OCI-LY1 (cell line): ENCODE data around the gene ZNF14.

ENCODE experiments used
- H2AFZ ChIP-seq: fragments of 200-600 bp; sonication (generic), shearing (Covaris generic); 2 replicates; pipeline ENCODE4 v1.6.0; 2014; ENCODE audit warnings: antibody characterized with exemption, mild to moderate bottlenecking, low read length
- H3F3A ChIP-seq: fragments of 200-600 bp; sonication (generic), shearing (Covaris generic); 2 replicates; pipeline ENCODE4 v1.6.0; 2014; ENCODE audit warnings: mild to moderate bottlenecking, antibody characterized with exemption, low read length, moderate library complexity; ENCODE audit not compliant: insufficient read depth
- H3K27ac ChIP-seq: fragments of 200-600 bp; sonication (generic); 2 replicates; pipeline ENCODE4 v1.5.1; 2014; ENCODE audit warnings: low read length, mixed run types, mild to moderate bottlenecking, low read depth; ENCODE audit not compliant: poor library complexity, severe bottlenecking
- H3K27me3 ChIP-seq: fragments of 200-600 bp; sonication (generic); 2 replicates; pipeline ENCODE4 v1.6.0; 2014; ENCODE audit warnings: antibody characterized with exemption, mild to moderate bottlenecking, low read length, moderate library complexity; ENCODE audit not compliant: insufficient read depth
- H3K36me3 ChIP-seq: fragments of 200-600 bp; sonication (generic); 2 replicates; pipeline ENCODE4 v1.6.1; 2014; ENCODE audit warnings: mild to moderate bottlenecking, antibody characterized with exemption, low read length, moderate library complexity, mixed read lengths; ENCODE audit not compliant: insufficient read depth
- H3K4me1 ChIP-seq: fragments of 200-600 bp; sonication (generic); 2 replicates; pipeline ENCODE4 v1.5.1; 2014; ENCODE audit warnings: mild to moderate bottlenecking, low read length, moderate library complexity; ENCODE audit not compliant: insufficient read depth, severe bottlenecking
- H3K4me2 ChIP-seq: fragments of 200-600 bp; sonication (generic), shearing (Covaris generic); 2 replicates; pipeline ENCODE4 v1.6.1; 2014; ENCODE audit warnings: low read length
- H3K4me3 ChIP-seq: fragments of 200-600 bp; sonication (generic); 2 replicates; pipeline ENCODE4 v1.5.1; 2014; ENCODE audit warnings: low read length, low read depth, mild to moderate bottlenecking, mixed read lengths; ENCODE audit not compliant: poor library complexity, severe bottlenecking
- H3K79me2 ChIP-seq: fragments of 200-600 bp; shearing (Covaris generic); 2 replicates; pipeline ENCODE4 v1.6.1; 2016; ENCODE audit warnings: mixed run types, low read length, mixed read lengths; ENCODE audit not compliant: insufficient read depth
- H3K9ac ChIP-seq: fragments of 200-600 bp; sonication (generic), shearing (Covaris generic); 2 replicates; pipeline ENCODE4 v1.6.1; 2014; ENCODE audit warnings: mild to moderate bottlenecking, low read length, mixed read lengths
- H3K9me2 ChIP-seq: fragments of 200-600 bp; sonication (generic), shearing (Covaris generic); 2 replicates; pipeline ENCODE4 v1.6.1; 2014; ENCODE audit warnings: low read depth, mild to moderate bottlenecking, low read length, mixed read lengths
- H3K9me3 ChIP-seq: fragments of 200-600 bp; shearing (Covaris generic); 2 replicates; pipeline ENCODE4 v1.6.1; 2014; ENCODE audit warnings: low read length, mixed read lengths
- H4K20me1 ChIP-seq: fragments of 200-600 bp; sonication (generic), shearing (Covaris generic); 2 replicates; pipeline ENCODE4 v1.6.0; 2016; ENCODE audit warnings: mild to moderate bottlenecking, low read length; ENCODE audit not compliant: insufficient read depth
- CTCF ChIP-seq: fragments of 200-600 bp; sonication (generic), shearing (Covaris generic); IDR thresholded peaks from 2 replicates; pipeline ENCODE4 v1.5.1; 2017; ENCODE audit warnings: mild to moderate bottlenecking, antibody characterized with exemption, low read length, moderate library complexity, mixed read lengths
- EZH2 ChIP-seq: fragments of 200-600 bp; sonication (generic), shearing (Covaris generic); IDR thresholded peaks from 2 replicates; pipeline ENCODE4 v1.8.0; 2017; ENCODE audit warnings: borderline replicate concordance, mixed run types, mild to moderate bottlenecking, antibody characterized with exemption, low read length, moderate library complexity, mixed read lengths

ZNF14 gene

GRCh38 chr19:19752760-19753403, 20.0 kb upstream of the ZNF14 start:
- no peaks in the 10 kb centered on the region; the same call in 1 of the 2 replicates for H3K27me3 ChIP-seq
- no peak overlapping the region for H3K9ac ChIP-seq
- H3K9me3 ChIP-seq = no peaks in the 10 kb centered on the region
- no peaks in the 10 kb centered on the region for H3K4me1 ChIP-seq
- no peaks in the 10 kb centered on the region for H3K9me2 ChIP-seq
- H3K79me2 ChIP-seq = no peaks in the 10 kb centered on the region
- H3K4me2 ChIP-seq = no peak overlapping the region
- no peak overlapping the region for H2AFZ ChIP-seq
- no peaks in the 10 kb centered on the region for H3K36me3 ChIP-seq
- no peak overlapping the region for H3K27ac ChIP-seq
- no peak overlapping the region for H3K4me3 ChIP-seq
- H4K20me1 ChIP-seq = no peaks in the 10 kb centered on the region
- no peaks in the 10 kb centered on the region for H3F3A ChIP-seq
- TF ChIP-seq CTCF = no peak
- no peak for TF ChIP-seq EZH2

GRCh38 chr19:19751846-19752245, 18.9 kb upstream of the ZNF14 start:
- Histone ChIP-seq H3F3A (no peaks in the 10 kb centered on the region), H3K27me3 (no peaks in the 10 kb centered on the region; the same call in 1 of the 2 replicates), H3K36me3 (no peaks in the 10 kb centered on the region), H3K4me3 (no peak overlapping the region), H3K27ac (no peak overlapping the region), H3K4me1 (no peaks in the 10 kb centered on the region), H3K79me2 (no peaks in the 10 kb centered on the region), H4K20me1 (no peaks in the 10 kb centered on the region), H3K9ac (no peak overlapping the region), H3K4me2 (no peak overlapping the region), H2AFZ (no peak overlapping the region), H3K9me2 (no peaks in the 10 kb centered on the region), H3K9me3 (no peaks in the 10 kb centered on the region)
- no peak for TF ChIP-seq EZH2
- TF ChIP-seq CTCF = no peak

- Histone ChIP-seq H3K36me3 (no peaks in the 10 kb centered on the region), H3K4me2 (no peak overlapping the region), H3K27me3 (no peaks in the 10 kb centered on the region; the same call in 1 of the 2 replicates), H3K79me2 (no peaks in the 10 kb centered on the region), H3K4me1 (no peaks in the 10 kb centered on the region), H3K9ac (no peak overlapping the region), H2AFZ (no peak overlapping the region), H3K27ac (no peak overlapping the region), H3K9me2 (no peaks in the 10 kb centered on the region), H3K9me3 (no peaks in the 10 kb centered on the region), H3K4me3 (no peak overlapping the region), H4K20me1 (no peaks in the 10 kb centered on the region), H3F3A (no peaks in the 10 kb centered on the region)
- TF ChIP-seq CTCF (no peak), EZH2 (no peak)
Observed at GRCh38 chr19:19750842-19751790, 18.2 kb upstream of the ZNF14 start.
